Measurements from ENCODE around the gene PPP1R11. TPM values are rescaled to one million over a fixed set of nuclear protein-coding genes. Genes with fewer than 3 reads are reported as not detected.
"Not testable (repeated sequence)": the region's sequence is repeated elsewhere in the genome, so short reads cannot be mapped to it uniquely, and the experiment has no call there.

PPP1R11 gene
- polyA plus RNA-seq, 1 donor: 31.0 TPM

DNA sequence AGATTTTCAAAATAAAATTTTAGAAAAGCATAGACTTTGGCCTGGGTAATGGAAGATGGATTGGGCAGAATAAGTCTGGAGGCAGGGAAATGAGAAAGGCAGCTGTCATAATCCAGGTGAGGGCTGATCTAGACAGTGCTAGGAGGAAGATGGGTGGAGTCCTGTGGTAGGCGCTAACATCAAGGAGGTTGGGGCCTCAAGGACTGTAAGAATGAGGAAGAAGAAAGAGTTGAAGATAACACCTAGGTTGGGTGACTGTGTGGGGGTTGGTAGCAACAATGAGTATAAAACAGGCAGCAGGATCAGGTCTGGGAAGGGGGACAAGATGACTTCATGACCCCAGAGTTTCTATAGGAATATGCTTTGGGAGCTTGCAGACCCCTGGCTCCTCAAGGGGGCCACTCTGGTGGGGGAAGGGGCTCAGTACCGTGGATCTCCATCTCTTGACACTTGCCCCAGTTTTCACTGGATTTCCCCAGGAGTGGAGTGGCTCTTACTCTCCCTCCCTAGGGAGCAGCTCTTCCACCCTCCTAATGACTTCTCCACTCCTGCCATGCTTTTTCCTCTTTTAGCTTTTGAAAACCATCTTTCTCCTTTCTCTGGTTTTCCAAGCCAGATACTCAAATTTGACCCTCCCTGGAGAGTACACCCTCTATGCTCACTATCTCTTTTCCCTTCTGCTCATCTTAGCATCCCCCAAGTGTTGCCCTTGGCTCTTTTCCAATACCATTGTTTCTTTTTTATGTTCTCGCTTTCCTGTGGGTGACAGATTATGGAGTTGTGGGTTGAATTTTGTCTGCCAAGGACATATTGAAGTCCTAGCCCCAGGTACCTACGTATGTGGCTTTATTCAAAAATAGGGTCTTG is 31.1 kb downstream of the PPP1R11 start:
- no peak for DNase-seq

DNA sequence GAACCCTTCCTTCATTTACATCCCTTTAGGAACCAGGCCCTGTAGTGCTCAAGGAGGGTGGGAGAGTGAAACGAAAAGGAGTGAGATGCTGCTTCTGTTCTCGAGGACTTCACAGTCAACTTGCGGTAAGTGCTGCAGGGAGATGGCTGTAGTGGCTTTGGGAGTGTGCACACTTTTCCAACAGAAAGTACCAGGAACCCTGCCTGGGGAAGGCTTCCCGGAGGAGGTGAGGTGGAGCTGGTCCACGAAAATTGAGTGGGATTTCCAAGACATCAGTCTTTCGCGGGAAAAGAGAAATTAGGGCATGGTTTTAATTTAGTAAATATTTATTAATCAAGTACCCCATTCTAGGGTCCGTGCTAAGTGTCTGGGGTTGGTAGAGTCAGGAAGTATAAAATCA is 33.2 kb downstream of the PPP1R11 start:
- DNase-seq: no peak

DNA sequence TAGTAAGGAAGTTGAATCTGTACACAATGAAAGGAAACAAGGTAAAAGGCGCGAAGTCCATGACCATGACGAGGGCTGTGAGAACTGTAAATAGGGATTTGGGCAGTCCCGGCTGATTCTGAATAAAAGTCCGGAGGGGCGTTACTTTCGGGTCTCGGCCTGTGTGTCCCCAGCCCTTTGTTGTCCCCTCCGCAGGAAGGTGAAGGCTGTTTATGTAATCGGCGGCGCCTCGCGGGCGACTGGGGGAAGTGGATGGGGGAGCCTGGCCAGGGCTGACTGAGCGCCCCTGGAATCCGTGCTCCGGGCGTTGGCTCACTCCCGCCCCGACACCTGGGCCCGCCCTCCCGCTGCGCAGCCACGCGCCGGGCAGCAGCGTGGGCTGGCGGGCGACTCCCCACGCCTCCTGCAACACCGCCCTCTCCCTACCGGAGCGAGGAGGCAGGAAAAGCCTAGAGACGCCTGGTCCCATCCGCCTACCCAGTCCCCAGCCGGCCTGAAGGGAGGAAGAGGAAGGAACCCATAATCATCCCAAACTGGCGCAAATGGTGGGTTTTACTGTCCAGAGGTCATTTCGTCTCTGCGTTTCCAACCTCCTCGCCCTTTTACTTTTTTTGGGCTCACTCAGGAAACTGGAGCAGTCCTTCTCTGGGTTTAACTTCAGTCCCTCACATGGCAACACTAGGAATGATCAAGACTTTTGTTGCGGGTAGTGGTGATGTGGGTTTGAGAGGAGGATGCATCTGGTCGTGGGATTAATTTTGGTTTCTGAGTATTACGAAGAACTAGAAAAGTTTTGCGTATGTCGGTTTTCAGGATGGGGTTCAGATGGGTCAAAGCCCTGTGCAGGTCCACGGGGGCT is 33.8 kb downstream of the PPP1R11 start:
- no peak for DNase-seq

DNA sequence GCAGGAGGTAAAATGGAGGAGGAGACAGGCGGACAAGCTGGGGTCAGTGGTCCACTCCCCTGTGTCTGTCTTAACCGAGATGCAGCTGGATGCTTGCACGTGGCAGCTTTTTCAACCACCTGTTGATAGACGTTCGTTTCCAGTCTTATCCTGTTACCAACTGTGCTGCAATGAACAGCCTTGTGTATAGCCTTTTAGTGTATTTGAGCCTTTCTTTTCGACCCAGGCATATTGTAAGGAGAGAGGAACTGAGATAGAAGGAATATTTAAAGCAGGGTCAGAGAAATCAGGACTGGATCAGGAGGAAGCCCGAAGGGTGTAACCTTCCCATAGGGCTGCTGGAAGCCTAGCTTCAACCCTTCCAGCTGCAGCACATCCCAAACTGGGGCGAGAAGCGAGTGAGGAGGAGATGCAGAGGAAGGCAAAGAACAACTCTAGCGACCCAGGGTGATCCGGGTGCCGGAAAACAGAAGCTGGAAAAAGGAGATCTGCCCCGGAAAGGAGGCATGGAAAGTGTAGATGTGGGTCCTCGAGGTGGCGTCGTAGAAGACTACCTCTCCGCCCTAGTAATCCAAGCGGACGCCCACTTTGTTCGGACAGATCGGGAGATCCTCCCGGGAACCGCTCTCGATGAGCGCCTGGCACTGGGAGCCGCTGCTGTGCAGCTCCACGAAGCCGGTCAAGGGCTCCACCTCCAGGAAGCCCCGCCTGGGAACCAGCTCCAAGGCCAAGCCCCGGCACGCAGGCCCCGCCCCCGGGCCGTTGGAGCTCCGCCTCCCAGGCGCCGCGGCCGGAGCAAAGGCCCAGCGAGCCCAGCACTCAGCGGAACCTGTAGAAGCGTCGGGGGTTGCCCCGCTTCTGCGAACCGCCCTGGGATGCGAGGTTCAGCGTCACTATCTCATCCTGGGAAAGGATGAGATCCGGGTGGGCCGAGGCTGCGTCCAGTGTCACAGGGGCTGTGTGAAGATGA is 34.7 kb downstream of the PPP1R11 start:
- peak; percentile 81 for DNase-seq

DNA sequence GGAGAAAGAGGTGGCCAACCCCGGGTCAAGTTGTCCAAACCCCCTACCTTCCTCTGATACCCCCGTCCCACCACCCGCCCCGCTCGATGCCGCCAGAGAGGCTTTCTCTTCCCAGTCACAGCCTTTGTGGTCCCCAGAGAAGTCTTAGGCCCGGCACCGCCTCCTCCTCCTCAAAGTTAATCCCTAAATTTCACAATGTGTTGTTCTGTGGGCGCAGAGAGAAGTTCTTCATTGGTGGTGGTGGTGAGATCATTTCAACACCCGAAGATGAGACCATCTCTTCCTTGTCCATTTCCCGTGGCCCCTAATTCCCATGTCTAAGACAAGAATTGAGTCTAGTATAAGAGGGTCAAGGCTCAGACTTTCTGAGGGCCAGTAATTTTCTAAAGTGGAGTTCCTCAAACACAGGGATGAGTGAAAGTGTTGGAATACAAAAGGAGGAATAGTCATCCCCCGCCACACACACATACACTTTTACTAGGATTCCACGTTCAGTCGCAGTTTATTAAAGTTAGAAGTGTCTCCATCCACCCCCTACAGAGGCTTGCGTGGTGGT is 35.5 kb downstream of the PPP1R11 start:
- no peak for DNase-seq

DNA sequence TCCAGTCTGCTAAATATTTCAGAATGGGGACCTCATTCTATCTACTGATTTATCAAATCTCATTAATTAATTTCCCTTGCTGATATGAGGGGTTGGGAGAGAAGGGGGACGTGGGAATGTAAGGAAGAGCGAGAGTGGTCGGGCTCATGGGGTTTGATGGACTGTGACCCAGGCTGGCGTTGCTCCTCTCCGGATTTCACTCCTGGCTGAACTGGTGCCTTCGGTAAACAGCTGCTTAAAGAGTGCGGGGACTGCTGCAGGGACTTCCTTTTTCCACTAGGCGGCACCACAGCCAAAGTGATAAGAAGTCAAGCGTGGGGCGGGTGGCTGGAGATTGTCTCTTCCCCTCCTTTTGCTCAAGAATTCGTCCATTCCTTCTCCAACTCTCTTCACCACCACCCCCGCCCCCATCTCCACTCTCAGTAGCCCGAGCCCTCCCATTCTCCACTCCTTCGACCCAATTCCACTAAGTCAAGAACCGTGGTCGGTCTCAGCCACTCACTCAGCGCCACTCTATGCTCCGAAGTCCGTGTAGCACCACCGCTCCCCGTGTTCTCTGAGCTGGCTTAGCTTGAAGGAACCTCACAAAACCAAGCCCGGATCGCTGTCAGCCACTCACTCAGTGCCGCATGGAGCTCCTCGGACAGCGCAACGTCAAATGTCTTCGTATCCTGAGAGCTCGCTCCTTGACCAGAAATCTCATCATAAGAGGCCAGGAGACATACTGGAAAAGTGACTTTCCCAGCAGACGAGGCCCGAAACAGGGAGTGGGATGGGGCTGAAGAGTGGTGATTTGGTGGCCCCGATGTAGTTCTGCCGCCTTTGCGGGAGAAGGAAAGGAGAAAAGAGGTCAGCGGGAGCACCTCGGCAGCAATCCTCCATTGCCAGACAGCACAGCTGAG is 36.2 kb downstream of the PPP1R11 start:
- peak; percentile 83 for DNase-seq

DNA sequence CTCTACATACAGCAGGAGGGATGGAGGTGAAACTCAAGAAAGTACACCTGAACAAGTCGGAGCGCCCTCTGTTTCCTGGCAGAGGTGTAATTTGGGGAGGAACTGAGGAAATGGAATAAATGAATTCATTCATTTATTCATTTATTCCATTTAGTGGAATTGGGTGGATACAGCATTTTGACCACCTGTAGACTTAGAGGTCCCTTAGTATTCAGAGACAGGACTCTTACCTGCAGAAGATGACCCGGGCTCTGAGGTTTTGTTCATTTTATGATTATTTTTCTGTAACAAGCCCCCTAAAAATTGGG is 36.8 kb downstream of the PPP1R11 start:
- no peak for DNase-seq

DNA sequence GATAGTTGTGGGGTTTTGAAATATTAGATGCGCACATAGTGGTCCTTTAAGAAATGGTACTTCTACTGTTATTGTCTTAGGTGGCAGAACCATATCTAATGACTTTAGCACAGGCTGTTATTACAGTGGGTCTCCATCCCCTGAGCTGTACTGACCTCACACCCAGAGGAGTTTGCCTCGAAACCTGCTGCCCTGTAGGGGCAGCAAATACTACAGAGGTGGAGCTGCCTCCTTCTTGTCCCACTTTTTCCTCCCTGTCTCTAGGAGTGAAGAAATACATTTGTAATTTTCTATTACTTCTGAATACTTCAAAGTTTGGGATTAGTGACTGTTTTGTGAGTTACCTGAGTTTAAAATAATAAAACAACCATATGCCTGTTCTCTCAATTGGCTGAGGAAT is 37.7 kb downstream of the PPP1R11 start:
- no peak for DNase-seq

DNA sequence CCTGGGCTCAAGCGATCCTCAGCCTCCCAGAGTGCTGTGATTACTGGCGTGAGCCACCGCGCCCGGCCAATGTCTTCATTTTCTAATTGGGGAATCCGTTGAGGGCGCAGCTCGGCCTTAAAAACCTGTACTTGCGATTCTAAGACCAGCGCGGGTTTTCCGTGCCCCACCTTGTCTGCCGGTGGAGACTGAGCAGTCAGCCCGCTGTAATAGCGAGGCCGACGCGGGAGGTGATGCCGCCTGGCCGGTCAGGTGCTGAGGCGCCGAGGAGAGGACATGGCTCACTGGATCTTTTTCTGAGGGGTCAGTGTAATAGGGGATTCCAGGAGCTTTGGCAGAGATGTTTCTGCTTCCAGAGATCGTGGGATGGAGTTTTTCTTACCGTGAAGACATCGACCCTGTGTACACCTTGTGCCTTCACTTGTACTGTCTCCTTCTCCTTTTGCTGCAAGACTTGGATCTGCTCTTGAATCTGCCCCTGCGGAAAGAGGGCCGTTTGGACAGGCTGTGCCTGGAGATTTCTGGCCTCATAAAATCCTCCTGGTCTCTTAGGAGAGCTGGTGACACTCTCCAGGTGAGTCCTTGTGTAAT is 44.4 kb downstream of the PPP1R11 start:
- DNase-seq: no peak

DNA sequence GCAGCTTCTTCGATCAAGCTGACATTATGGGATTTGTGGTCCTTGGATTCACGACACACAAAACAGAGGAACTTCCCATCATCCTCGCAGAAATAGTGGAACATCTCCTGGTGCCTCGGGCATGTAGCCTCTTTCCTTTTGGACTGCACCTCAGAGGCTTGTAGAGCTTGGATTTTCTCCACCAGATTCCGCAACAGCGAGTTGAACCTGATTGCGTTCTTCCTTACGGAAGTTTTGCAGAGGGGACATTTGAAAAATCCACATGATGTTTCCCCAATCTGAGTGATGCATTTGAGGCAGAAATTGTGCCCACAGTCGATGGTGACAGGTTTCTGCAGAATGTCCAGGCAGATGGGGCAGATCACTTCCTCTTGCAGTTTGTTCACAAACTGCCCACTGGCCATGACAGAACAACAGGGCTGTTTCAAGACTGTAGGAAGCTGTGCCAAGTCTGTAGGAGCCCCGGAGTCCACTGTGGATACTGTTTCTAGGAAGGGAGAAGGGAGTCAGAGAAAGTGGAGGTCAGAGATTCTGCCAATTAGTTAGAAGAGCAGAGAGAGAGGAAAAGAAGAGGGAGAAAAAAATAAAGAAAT is 45.5 kb downstream of the PPP1R11 start:
- DNase-seq: no peak

DNA sequence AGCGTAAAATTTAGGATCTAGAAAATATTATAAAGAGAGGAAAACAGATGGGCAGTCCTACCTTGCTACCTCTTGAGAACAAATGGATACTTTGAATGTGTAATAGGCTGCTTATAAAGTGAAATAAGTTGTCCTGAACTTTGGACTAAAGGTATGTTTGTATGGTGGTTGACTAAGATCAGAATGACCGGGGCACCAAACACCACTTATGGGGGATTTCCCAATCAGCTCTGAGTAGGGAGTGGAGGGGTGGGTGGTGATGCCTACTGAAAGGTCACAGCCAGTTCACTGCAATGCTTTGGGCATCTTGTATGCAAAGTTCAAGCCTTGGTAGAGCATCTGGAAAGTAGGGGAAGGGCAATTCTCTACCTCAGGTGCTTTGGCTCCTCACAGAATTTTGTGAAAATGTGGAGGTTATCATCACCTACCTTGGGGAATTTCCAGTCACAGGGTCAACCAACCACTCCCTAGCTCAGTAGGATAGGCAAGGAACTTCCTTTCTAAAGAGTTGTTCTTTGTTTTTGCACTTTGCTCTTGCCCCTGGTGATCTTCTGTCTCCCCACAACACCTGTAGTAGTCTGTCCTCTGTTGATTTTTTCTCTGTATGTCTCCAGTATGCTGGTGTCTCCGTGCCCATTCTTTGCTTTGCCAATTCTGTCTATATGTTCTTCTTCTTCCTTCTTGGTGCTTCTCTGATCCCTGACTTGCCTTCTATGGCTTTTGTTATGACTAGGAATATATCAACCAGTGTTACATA is 46.2 kb downstream of the PPP1R11 start, which contains the start of gene TRIM31:
Gene TRIM31, minus strand, starts transcription at position 88 of the 757 bp plus-strand sequence. CDS start 285 bp downstream, outside the sequence.
- DNase-seq: no peak

DNA sequence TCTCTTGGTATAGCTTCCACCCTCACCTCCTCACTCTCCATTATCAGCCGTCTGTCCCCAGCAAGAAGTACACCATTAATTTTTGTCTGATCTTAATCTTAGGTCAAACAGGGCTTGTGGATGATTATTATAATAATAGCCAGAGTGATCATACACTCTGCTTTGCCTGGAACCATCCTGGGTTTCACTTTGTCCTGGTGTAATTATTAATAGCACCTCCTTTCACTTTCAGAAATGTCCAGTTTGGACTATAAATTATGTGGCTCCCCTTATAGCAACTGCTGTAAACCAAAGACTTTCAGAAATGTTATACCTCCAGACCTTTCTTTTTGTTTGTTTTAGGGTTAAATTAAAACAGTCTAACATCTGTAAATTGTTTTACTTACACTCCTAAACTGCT is 46.8 kb downstream of the PPP1R11 start:
- no peak for DNase-seq

DNA sequence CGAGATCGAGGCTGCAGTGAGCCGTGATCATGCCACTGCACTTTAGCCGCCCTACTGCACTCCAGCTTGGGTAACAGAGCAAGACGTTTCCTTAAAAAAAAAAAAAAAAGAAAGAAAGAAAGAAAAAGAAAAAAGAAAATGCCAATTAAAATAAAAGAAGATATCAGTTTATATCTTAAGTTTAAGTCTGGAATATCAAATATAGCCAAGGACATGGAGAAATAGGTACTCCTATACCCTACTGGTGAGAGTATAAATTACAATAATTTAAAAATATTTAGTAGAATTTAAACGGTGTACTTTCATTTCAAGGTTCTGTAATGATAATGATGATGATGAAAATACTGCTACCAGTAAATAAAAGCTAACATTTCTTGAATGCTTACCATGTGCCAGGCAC is 49.7 kb downstream of the PPP1R11 start:
- no peak for DNase-seq

DNA sequence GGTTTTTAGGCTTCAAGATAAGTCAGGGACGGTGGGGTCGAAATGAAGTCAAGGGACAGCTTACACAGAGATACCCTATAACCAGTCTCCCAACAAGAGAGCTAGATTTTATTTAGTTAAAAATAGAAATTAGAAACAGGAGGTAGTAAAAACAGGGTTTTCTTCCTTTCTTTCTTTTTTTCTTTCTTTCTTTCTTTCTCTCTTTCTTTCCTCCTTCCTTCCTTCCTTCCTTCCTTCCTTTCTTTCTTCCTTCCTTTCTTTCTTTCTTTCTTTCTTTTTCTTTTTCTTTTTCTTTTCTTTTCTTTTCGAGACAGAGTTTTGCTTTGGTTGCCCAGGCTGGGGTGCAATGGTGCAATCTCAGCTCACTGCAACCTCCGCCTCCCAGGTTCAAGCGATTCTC is 51.7 kb downstream of the PPP1R11 start:
- DNase-seq: not testable (repeated sequence)

Other genes with a start within 250 kb of the PPP1R11 start
- gene HLA-G, start 239.4 kb upstream of the PPP1R11 start, polyA plus RNA-seq (ENCODE audit: insufficient read length): 0.39 TPM
- gene HLA-A, start 124.7 kb upstream of the PPP1R11 start, polyA plus RNA-seq (ENCODE audit: insufficient read length): 118 TPM
- 19.2 TPM for gene POLR1H, start 5.9 kb upstream of the PPP1R11 start, polyA plus RNA-seq (ENCODE audit: insufficient read length)
- gene RNF39, start 8.6 kb downstream of the PPP1R11 start, polyA plus RNA-seq (ENCODE audit: insufficient read length): 0.35 TPM
- gene TRIM31, start 45.9 kb downstream of the PPP1R11 start, polyA plus RNA-seq (ENCODE audit: insufficient read length): not detected
- gene TRIM40, start 68.9 kb downstream of the PPP1R11 start, polyA plus RNA-seq (ENCODE audit: insufficient read length): not detected
- 0.86 TPM for gene TRIM10, start 94.0 kb downstream of the PPP1R11 start, polyA plus RNA-seq (ENCODE audit: insufficient read length)
- not detected for gene TRIM15, start 96.3 kb downstream of the PPP1R11 start, polyA plus RNA-seq (ENCODE audit: insufficient read length)
- 15.2 TPM for gene TRIM26, start 146.2 kb downstream of the PPP1R11 start, polyA plus RNA-seq (ENCODE audit: insufficient read length)